ENCODE measurements around the gene COPG1. TPM values are rescaled to one million over a fixed set of nuclear protein-coding genes. Genes with fewer than 3 reads are reported as not detected.
"Not testable (repeated sequence)": the region's sequence is repeated elsewhere in the genome, so short reads cannot be mapped to it uniquely, and the experiment has no call there.

Gene COPG1
- total and polyA plus RNA-seq, 10 of the 15 experiments (the other 5 are each of a cell fraction or from before 2014, with no cell fraction given): 54.8 to 143 (median 91.2) TPM

GRCh38 chr3:129263161-129263910 lies 13.9 kb downstream of the COPG1 start:
- WGBS (ENCODE audit: insufficient coverage, insufficient replicate concordance, low lambda C conversion rate, missing lambda C conversion rate): 93% methylated on average over 6 of the region's 6 CpGs
- Histone ChIP-seq H3K27me3 (replicated peaks in 1 of 2; ENCODE audit: control insufficient read depth in 2 of 2, insufficient read depth in 2 of 2, low read length in 1 of 2) (no peaks in the 10 kb centered on the region), H4K20me1 (ENCODE audit: control insufficient read depth, insufficient read depth) (no peaks in the 10 kb centered on the region; the same call in 1 of the 2 replicates), H3K9ac (ENCODE audit: control insufficient read depth, insufficient read depth, low read length) (no peak overlapping the region), H3K4me3 (no peak overlapping the region), H3K4me2 (ENCODE audit: control insufficient read depth, insufficient read depth) (no peak overlapping the region), H3K4me1 (ENCODE audit: control insufficient read depth, insufficient read depth, low read length) (no peaks in the 10 kb centered on the region), H3K27ac (ENCODE audit: control insufficient read depth, insufficient read depth) (no peak overlapping the region), H3K9me3 (replicated peaks; ENCODE audit: control insufficient read depth, insufficient read depth, low read length) (no peaks in the 10 kb centered on the region), H3K36me3 (ENCODE audit: control insufficient read depth in 2 of 2, insufficient read depth in 2 of 2, low read length in 1 of 2) (peaks cover 25 to 64% of the 10 kb centered on the region in 2 experiments), H3K79me2 (ENCODE audit: control insufficient read depth, insufficient read depth, low read length) (no peaks in the 10 kb centered on the region), H2AFZ (ENCODE audit: control insufficient read depth, low read depth, low read length) (no peak overlapping the region)
- CTCF ChIA-PET: interaction anchor here (1.0 kb wide), 1 partner anchor 10 kb away, joined by 3 read pairs; no protein-coding TSS in a partner anchor
- intact Hi-C loops (cut with micrococcal nuclease; ENCODE audit: unreplicated experiment): no loop called here
- SMC1A ChIA-PET (ENCODE audit: uncharacterized antibody, unreplicated experiment): no interaction called here
- BruUV-seq (replicated peaks): no TSS peak
- POLR2A ChIA-PET: no interaction called here
- RAD21 ChIA-PET (ENCODE audit: unreplicated experiment): interaction anchor here (0.5 kb wide), 1 partner anchor 10 kb away, joined by 3 read pairs; no protein-coding TSS in a partner anchor
- 0 out of 2 replicates have a peak, but pooled peaks have one; percentile 33 for TF ChIP-seq POLR2A (IDR thresholded peaks at IDR 0.05; ENCODE audit: low read depth, low read length)
- TF ChIP-seq, protein P1, sequence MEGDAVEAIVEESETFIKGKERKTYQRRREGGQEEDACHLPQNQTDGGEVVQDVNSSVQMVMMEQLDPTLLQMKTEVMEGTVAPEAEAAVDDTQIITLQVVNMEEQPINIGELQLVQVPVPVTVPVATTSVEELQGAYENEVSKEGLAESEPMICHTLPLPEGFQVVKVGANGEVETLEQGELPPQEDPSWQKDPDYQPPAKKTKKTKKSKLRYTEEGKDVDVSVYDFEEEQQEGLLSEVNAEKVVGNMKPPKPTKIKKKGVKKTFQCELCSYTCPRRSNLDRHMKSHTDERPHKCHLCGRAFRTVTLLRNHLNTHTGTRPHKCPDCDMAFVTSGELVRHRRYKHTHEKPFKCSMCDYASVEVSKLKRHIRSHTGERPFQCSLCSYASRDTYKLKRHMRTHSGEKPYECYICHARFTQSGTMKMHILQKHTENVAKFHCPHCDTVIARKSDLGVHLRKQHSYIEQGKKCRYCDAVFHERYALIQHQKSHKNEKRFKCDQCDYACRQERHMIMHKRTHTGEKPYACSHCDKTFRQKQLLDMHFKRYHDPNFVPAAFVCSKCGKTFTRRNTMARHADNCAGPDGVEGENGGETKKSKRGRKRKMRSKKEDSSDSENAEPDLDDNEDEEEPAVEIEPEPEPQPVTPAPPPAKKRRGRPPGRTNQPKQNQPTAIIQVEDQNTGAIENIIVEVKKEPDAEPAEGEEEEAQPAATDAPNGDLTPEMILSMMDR (IDR thresholded peaks at IDR 0.05 in 2 of 3, conservative IDR thresholded peaks at IDR 0.05 in 1 of 3; ENCODE audit: control insufficient read depth in 2 of 3, extremely low read depth in 1 of 3, insufficient read depth in 1 of 3, low read depth in 3 of 3, low read length in 3 of 3): no peak
- no peak for TF ChIP-seq SMAD1 (IDR thresholded peaks at IDR 0.05; ENCODE audit: low read depth, partially characterized antibody)
- TF ChIP-seq ATF2 (IDR thresholded peaks at IDR 0.05; ENCODE audit: low read length): no peak
- FAIRE-seq (no peak), DNase-seq (ENCODE audit: low read depth, low spot score) (no peak), ATAC-seq (no peak)
- in situ Hi-C loops (cut with MboI): no loop called here

- H3K9ac ChIP-seq (ENCODE audit: control insufficient read depth, insufficient read depth, low read length); FAIRE-seq; ATAC-seq; H2AFZ ChIP-seq (ENCODE audit: control insufficient read depth, low read depth, low read length); H3K79me2 ChIP-seq (ENCODE audit: control insufficient read depth, insufficient read depth, low read length); H4K20me1 ChIP-seq (ENCODE audit: control insufficient read depth, insufficient read depth); BruUV-seq (replicated peaks); intact Hi-C loops (cut with micrococcal nuclease; ENCODE audit: unreplicated experiment); H3K27ac ChIP-seq (ENCODE audit: control insufficient read depth, insufficient read depth); in situ Hi-C loops (cut with MboI); SMC1A ChIA-PET (ENCODE audit: uncharacterized antibody, unreplicated experiment); DNase-seq (ENCODE audit: low read depth, low spot score); H3K4me1 ChIP-seq (ENCODE audit: control insufficient read depth, insufficient read depth, low read length); RAD21 ChIA-PET (ENCODE audit: unreplicated experiment); H3K27me3 ChIP-seq (replicated peaks in 1 of 2; ENCODE audit: control insufficient read depth in 2 of 2, insufficient read depth in 2 of 2, low read length in 1 of 2); H3K4me2 ChIP-seq (ENCODE audit: control insufficient read depth, insufficient read depth); H3K4me3 ChIP-seq; H3K9me3 ChIP-seq (replicated peaks; ENCODE audit: control insufficient read depth, insufficient read depth, low read length): not testable (repeated sequence)
- WGBS (ENCODE audit: insufficient coverage, insufficient replicate concordance, low lambda C conversion rate, missing lambda C conversion rate): 99% methylated on average over 6 of the region's 6 CpGs
- ChIA-PET CTCF (interaction anchor here (0.9 to 1.3 kb wide), 2 partner anchors 53 to 225 kb away, joined by 3 read pairs; no protein-coding TSS in a partner anchor), POLR2A (interaction anchor here (1.0 kb wide), 1 partner anchor 13 kb away, joined by 4 read pairs; no protein-coding TSS in a partner anchor)
- H3K36me3 ChIP-seq (ENCODE audit: control insufficient read depth in 2 of 2, insufficient read depth in 2 of 2, low read length in 1 of 2): peaks cover 25 to 63% of the 10 kb centered on the region in 2 experiments
These were observed 15.6 kb downstream of the COPG1 start for GRCh38 chr3:129264994-129265393.
